Measurements from ENCODE around the gene TNC. TPM values are rescaled to one million over a fixed set of nuclear protein-coding genes. Genes with fewer than 3 reads are reported as not detected.

The TNC gene
- total RNA-seq, 1 donor from 2014 or later = 5.1 TPM

- Mint-ChIP-seq H3K9me3 (ENCODE audit: low read depth) (no peaks in the 10 kb centered on the region), H3K4me1 (ENCODE audit: low read depth) (peaks cover 4% of the 10 kb centered on the region), H3K27ac (no peak overlapping the region), H3K4me3 (ENCODE audit: low read depth) (no peak overlapping the region), H3K27me3 (peaks cover 80% of the 10 kb centered on the region), H3K36me3 (ENCODE audit: insufficient read depth) (no peaks in the 10 kb centered on the region)
- TF ChIP-seq CTCF (IDR thresholded peaks at IDR 0.05; ENCODE audit: unreplicated experiment) = no peak
- no peak for DNase-seq (ENCODE audit: low spot score, unreplicated experiment)
These were observed 1.3 kb downstream of the TNC start for GRCh38 chr9:115116421-115117284.

- H3K9me3 Mint-ChIP-seq (ENCODE audit: low read depth) = no peaks in the 10 kb centered on the region
- TF ChIP-seq CTCF (IDR thresholded peaks at IDR 0.05; ENCODE audit: unreplicated experiment) = no peak
- peaks cover 73% of the 10 kb centered on the region for H3K27me3 Mint-ChIP-seq
- no peak overlapping the region for H3K4me3 Mint-ChIP-seq (ENCODE audit: low read depth)
- peaks cover 4% of the 10 kb centered on the region for H3K4me1 Mint-ChIP-seq (ENCODE audit: low read depth)
- DNase-seq (ENCODE audit: low spot score, unreplicated experiment) = no peak
- no peak overlapping the region for H3K27ac Mint-ChIP-seq
- H3K36me3 Mint-ChIP-seq (ENCODE audit: insufficient read depth) = no peaks in the 10 kb centered on the region
These were observed 2.0 kb downstream of the TNC start for GRCh38 chr9:115115924-115116323.

GRCh38 chr9:115115117-115115880 lies 2.7 kb downstream of the TNC start:
- Mint-ChIP-seq H3K27me3 (peaks cover 67% of the 10 kb centered on the region), H3K4me3 (ENCODE audit: low read depth) (no peak overlapping the region)
- TF ChIP-seq CTCF (IDR thresholded peaks at IDR 0.05; ENCODE audit: unreplicated experiment) = no peak

GRCh38 chr9:115114546-115114945 lies 3.4 kb downstream of the TNC start:
- no peaks in the 10 kb centered on the region for H3K36me3 Mint-ChIP-seq (ENCODE audit: insufficient read depth)
- peaks cover 61% of the 10 kb centered on the region for H3K27me3 Mint-ChIP-seq
- peaks cover 4% of the 10 kb centered on the region for H3K4me1 Mint-ChIP-seq (ENCODE audit: low read depth)
- no peaks in the 10 kb centered on the region for H3K9me3 Mint-ChIP-seq (ENCODE audit: low read depth)
- TF ChIP-seq CTCF (IDR thresholded peaks at IDR 0.05; ENCODE audit: unreplicated experiment) = no peak
- H3K4me3 Mint-ChIP-seq (ENCODE audit: low read depth) = no peak overlapping the region
- DNase-seq (ENCODE audit: low spot score, unreplicated experiment) = no peak
- no peak overlapping the region for H3K27ac Mint-ChIP-seq

More at GRCh38 chr9:115115117-115115880, 2.7 kb downstream of the TNC start:
- H3K4me1 Mint-ChIP-seq (ENCODE audit: low read depth) = peaks cover 4% of the 10 kb centered on the region
- no peak overlapping the region for H3K27ac Mint-ChIP-seq
- no peaks in the 10 kb centered on the region for H3K36me3 Mint-ChIP-seq (ENCODE audit: insufficient read depth)
- no peak for DNase-seq (ENCODE audit: low spot score, unreplicated experiment)
- no peaks in the 10 kb centered on the region for H3K9me3 Mint-ChIP-seq (ENCODE audit: low read depth)

- no peak for TF ChIP-seq CTCF (IDR thresholded peaks at IDR 0.05; ENCODE audit: unreplicated experiment)
- Mint-ChIP-seq H3K36me3 (ENCODE audit: insufficient read depth) (no peaks in the 10 kb centered on the region), H3K4me3 (ENCODE audit: low read depth) (no peak overlapping the region), H3K27ac (no peak overlapping the region), H3K27me3 (peaks cover 57% of the 10 kb centered on the region), H3K4me1 (ENCODE audit: low read depth) (peaks cover 4% of the 10 kb centered on the region), H3K9me3 (ENCODE audit: low read depth) (no peaks in the 10 kb centered on the region)
- no peak for DNase-seq (ENCODE audit: low spot score, unreplicated experiment)
These were observed 3.9 kb downstream of the TNC start for GRCh38 chr9:115114084-115114483.

Data from progenitor cell of endocrine pancreas (in vitro differentiated cells).